Purkinje cell (primary cell): ENCODE measurements around the gene NCKAP5L. TPM values are rescaled to one million over a fixed set of nuclear protein-coding genes. Genes with fewer than 3 reads are reported as not detected.

ENCODE experiments used
- polyA plus RNA-seq: library from polyadenylated mRNA; unstranded; fragments of >200 nt; fragmentation: Nextera tagmentation; gene quantifications from 2 replicates; pipeline ENCODE4 v1.2.1, GENCODE V29; 2014

NCKAP5L gene, protein sequence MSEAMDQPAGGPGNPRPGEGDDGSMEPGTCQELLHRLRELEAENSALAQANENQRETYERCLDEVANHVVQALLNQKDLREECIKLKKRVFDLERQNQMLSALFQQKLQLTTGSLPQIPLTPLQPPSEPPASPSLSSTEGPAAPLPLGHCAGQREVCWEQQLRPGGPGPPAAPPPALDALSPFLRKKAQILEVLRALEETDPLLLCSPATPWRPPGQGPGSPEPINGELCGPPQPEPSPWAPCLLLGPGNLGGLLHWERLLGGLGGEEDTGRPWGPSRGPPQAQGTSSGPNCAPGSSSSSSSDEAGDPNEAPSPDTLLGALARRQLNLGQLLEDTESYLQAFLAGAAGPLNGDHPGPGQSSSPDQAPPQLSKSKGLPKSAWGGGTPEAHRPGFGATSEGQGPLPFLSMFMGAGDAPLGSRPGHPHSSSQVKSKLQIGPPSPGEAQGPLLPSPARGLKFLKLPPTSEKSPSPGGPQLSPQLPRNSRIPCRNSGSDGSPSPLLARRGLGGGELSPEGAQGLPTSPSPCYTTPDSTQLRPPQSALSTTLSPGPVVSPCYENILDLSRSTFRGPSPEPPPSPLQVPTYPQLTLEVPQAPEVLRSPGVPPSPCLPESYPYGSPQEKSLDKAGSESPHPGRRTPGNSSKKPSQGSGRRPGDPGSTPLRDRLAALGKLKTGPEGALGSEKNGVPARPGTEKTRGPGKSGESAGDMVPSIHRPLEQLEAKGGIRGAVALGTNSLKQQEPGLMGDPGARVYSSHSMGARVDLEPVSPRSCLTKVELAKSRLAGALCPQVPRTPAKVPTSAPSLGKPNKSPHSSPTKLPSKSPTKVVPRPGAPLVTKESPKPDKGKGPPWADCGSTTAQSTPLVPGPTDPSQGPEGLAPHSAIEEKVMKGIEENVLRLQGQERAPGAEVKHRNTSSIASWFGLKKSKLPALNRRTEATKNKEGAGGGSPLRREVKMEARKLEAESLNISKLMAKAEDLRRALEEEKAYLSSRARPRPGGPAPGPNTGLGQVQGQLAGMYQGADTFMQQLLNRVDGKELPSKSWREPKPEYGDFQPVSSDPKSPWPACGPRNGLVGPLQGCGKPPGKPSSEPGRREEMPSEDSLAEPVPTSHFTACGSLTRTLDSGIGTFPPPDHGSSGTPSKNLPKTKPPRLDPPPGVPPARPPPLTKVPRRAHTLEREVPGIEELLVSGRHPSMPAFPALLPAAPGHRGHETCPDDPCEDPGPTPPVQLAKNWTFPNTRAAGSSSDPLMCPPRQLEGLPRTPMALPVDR (N-terminal part only)
- 0.22 and 0.59 TPM in 2 replicates for polyA plus RNA-seq

DNA sequence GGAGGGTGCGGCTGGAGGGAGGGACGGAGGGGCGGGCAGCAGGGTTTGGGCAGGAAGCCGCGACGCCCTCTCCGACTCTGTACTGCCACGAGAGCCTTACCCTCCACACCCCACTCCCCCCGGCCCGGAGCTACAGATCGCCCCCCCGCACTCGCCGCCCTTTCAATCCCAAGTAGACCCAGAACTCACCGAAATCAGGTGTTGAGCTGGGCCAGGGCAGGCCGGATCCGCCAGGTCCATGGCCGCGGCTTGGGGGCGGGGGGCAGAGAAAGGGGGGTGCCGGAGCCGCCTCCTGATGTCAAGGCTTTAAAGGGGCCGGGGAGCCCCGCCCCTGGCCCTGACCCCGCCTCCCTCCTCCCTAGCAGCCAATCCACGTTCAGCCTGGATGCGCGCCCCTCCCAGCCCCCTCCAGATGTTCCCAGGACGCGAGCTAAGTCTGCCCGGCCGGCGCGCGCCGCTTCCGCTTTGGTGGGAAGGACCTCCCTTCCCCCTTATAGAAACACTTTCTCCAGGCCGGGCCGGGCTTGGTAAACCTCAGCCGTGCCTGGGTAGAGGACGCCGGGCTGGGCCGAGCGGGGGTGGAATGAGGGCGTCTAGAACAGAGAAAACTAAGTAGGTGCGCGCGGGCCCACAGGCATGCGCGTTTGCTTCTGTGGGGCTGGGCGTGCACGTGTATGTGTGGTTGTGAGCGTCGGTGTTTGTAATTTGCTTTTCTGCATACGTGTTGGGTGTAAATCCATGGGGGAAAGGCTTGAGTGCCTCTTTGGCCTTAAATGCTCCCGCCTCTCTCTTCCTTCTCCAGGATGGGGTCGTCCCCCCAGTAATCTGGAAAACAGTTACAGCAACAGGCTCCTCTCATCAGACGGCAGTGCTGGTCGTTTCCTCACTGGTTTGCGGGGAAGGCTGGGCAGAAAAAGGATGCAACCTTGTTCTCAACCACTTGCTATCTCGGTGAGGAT is at the start of gene NCKAP5L:
TSS of gene NCKAP5L (minus strand) at position 281 of the 959 bp plus-strand sequence. CDS start 24,369 bp downstream, outside the sequence.

GRCh38 chr12:49842519-49843352 is 14.5 kb upstream of the NCKAP5L start, which contains the start of gene BCDIN3D:
BCDIN3D (minus strand) TSS chr12:49843106; CDS start chr12:49843087, 19 bp downstream.

Other genes with a start within 250 kb of the NCKAP5L start
- gene FAM186B, start 222.8 kb downstream of the NCKAP5L start, polyA plus RNA-seq = 0.24 TPM in 1 of 2 replicates, not detected in the other
- 2.3 and 6.7 TPM in 2 replicates for gene PRPF40B, start 204.9 kb downstream of the NCKAP5L start, polyA plus RNA-seq
- gene FMNL3, start 121.0 kb downstream of the NCKAP5L start, polyA plus RNA-seq = 0.03 and 0.60 TPM in 2 replicates
- gene TMBIM6, start 86.9 kb downstream of the NCKAP5L start, polyA plus RNA-seq = 465 and 709 TPM in 2 replicates
- gene BCDIN3D, start 14.7 kb upstream of the NCKAP5L start, polyA plus RNA-seq = 0.66 and 2.3 TPM in 2 replicates
- gene FAIM2, start 75.5 kb upstream of the NCKAP5L start, polyA plus RNA-seq = 846 and 1,023 TPM in 2 replicates
- not detected in 2 replicates for gene AQP2, start 122.3 kb upstream of the NCKAP5L start, polyA plus RNA-seq
- not detected in 2 replicates for gene AQP5, start 133.5 kb upstream of the NCKAP5L start, polyA plus RNA-seq
- gene AQP6, start 144.5 kb upstream of the NCKAP5L start, polyA plus RNA-seq = 0.12 TPM in 1 of 2 replicates, not detected in the other
- gene RACGAP1, start 197.1 kb upstream of the NCKAP5L start, polyA plus RNA-seq = 5.0 and 5.4 TPM in 2 replicates
- gene ASIC1, start 229.2 kb upstream of the NCKAP5L start, polyA plus RNA-seq = 14.0 and 20.6 TPM in 2 replicates